Measurements from ENCODE around the gene BLCAP.

Gene BLCAP

GRCh38 chr20:37500311-37500710 is 27.4 kb downstream of the BLCAP start:
- ATAC-seq: no peak
- no peak for TF ChIP-seq POU6F1 (CRISPR knock-in tag; IDR thresholded peaks at IDR 0.05; ENCODE audit: borderline replicate concordance, low read depth)

GRCh38 chr20:37498066-37498665 is 29.5 kb downstream of the BLCAP start:
- ATAC-seq: peak; percentile 59; the same call in 2 of the 3 replicates
- TF ChIP-seq ESRRG (CRISPR knock-in tag; IDR thresholded peaks at IDR 0.05): no peak
- no peak for TF ChIP-seq ISL1 (CRISPR knock-in tag; IDR thresholded peaks at IDR 0.05)
- no peak for TF ChIP-seq ZNF8 (CRISPR knock-in tag; IDR thresholded peaks at IDR 0.05)
- TF ChIP-seq ZNF70 (CRISPR knock-in tag; IDR thresholded peaks at IDR 0.05): no peak
- TF ChIP-seq ZFP30 (CRISPR knock-in tag; IDR thresholded peaks at IDR 0.05): no peak
- no peak for TF ChIP-seq TCF4 (CRISPR knock-in tag; IDR thresholded peaks at IDR 0.05; ENCODE audit: borderline replicate concordance)
- TF ChIP-seq OSR1 (CRISPR knock-in tag; IDR thresholded peaks at IDR 0.05): no peak
- no peak for TF ChIP-seq TSHZ2 (CRISPR knock-in tag; IDR thresholded peaks at IDR 0.05)
- no peak for TF ChIP-seq GLIS3 (CRISPR knock-in tag; IDR thresholded peaks at IDR 0.05)
- no peak for TF ChIP-seq PATZ1 (CRISPR knock-in tag; IDR thresholded peaks at IDR 0.05; ENCODE audit: borderline replicate concordance)
- TF ChIP-seq ZFP3 (CRISPR knock-in tag; IDR thresholded peaks at IDR 0.05): no peak

GRCh38 chr20:37494796-37495195 is 32.9 kb downstream of the BLCAP start:
- TF ChIP-seq ZFP30 (CRISPR knock-in tag; IDR thresholded peaks at IDR 0.05) (no peak), RARB (CRISPR knock-in tag; IDR thresholded peaks at IDR 0.05) (no peak), ZFP3 (CRISPR knock-in tag; IDR thresholded peaks at IDR 0.05) (no peak), CREB5 (CRISPR knock-in tag; IDR thresholded peaks at IDR 0.05; ENCODE audit: low read depth) (no peak), TOX (CRISPR knock-in tag; IDR thresholded peaks at IDR 0.05; ENCODE audit: borderline replicate concordance) (no peak), OSR1 (CRISPR knock-in tag; IDR thresholded peaks at IDR 0.05) (no peak), CSDC2 (CRISPR knock-in tag; IDR thresholded peaks at IDR 0.05) (no peak), SNAI2 (CRISPR knock-in tag; IDR thresholded peaks at IDR 0.05) (no peak), ISL1 (CRISPR knock-in tag; IDR thresholded peaks at IDR 0.05) (no peak), GLIS3 (CRISPR knock-in tag; IDR thresholded peaks at IDR 0.05) (no peak), ESRRG (CRISPR knock-in tag; IDR thresholded peaks at IDR 0.05) (no peak), TSHZ2 (CRISPR knock-in tag; IDR thresholded peaks at IDR 0.05) (no peak), PPARA (CRISPR knock-in tag; IDR thresholded peaks at IDR 0.05; ENCODE audit: borderline replicate concordance) (no peak)
- no peak for ATAC-seq

Measured in SK-N-SH treated with all-trans-retinoic acid at 6 μM for 48 hours (cell line).